MM.1S (cell line): Measurements from ENCODE around the gene NDOR1.

Source experiments
- DNase-seq: peaks from one replicate; pipeline ENCODE4 v3.0.0-alpha.2; 2015
- H2AFZ ChIP-seq: fragments of 300-600 bp; sonication (generic); 2 replicates; pipeline ENCODE4 v1.6.0; 2016; ENCODE audit warnings: antibody characterized with exemption, low read length
- H3F3A ChIP-seq: fragments of 300-600 bp; sonication (generic); 2 replicates; pipeline ENCODE4 v1.6.1; 2016; ENCODE audit warnings: mild to moderate bottlenecking, antibody characterized with exemption, low read length, moderate library complexity, mixed read lengths; ENCODE audit not compliant: insufficient read depth
- H3K27ac ChIP-seq: fragments of 300-600 bp; sonication (generic); 2 replicates; pipeline ENCODE4 v1.5.1; 2016; ENCODE audit warnings: mild to moderate bottlenecking, low read length
- H3K27me3 ChIP-seq: fragments of 300-600 bp; sonication (generic); replicated peaks from 2 replicates; pipeline ENCODE4 v1.6.0; 2016; ENCODE audit warnings: low read length; ENCODE audit not compliant: insufficient read depth
- H3K36me3 ChIP-seq: fragments of 300-600 bp; sonication (generic); replicated peaks from 2 replicates; pipeline ENCODE4 v1.6.1; 2016; ENCODE audit warnings: mild to moderate bottlenecking, low read length, mixed read lengths; ENCODE audit not compliant: insufficient read depth
- H3K4me1 ChIP-seq: fragments of 300-600 bp; sonication (generic); 2 replicates; pipeline ENCODE4 v1.6.1; 2016; ENCODE audit warnings: low read length, mixed read lengths
- H3K4me2 ChIP-seq: fragments of 300-600 bp; sonication (generic); 2 replicates; pipeline ENCODE4 v1.6.0; 2016; ENCODE audit warnings: low read depth, low read length
- H3K4me3 ChIP-seq: fragments of 300-600 bp; sonication (generic); 2 replicates; pipeline ENCODE4 v1.5.1; 2016; ENCODE audit warnings: low read length, mixed read lengths
- H3K79me2 ChIP-seq: fragments of 300-600 bp; sonication (generic); 2 replicates; pipeline ENCODE4 v1.6.1; 2016; ENCODE audit warnings: mixed run types, low read length, mixed read lengths
- H3K9ac ChIP-seq: fragments of 300-600 bp; sonication (generic); 2 replicates; pipeline ENCODE4 v1.6.1; 2016; ENCODE audit warnings: low read length, mixed read lengths
- H3K9me2 ChIP-seq: fragments of 300-600 bp; sonication (generic); replicated peaks from 2 replicates; pipeline ENCODE4 v1.6.1; 2016; ENCODE audit warnings: mild to moderate bottlenecking, low read length, mixed read lengths; ENCODE audit not compliant: insufficient read depth
- H3K9me3 ChIP-seq: fragments of 300-600 bp; sonication (generic); replicated peaks from 2 replicates; pipeline ENCODE4 v1.6.1; 2016; ENCODE audit warnings: mild to moderate bottlenecking, low read length, mixed read lengths; ENCODE audit not compliant: insufficient read depth
- H4K20me1 ChIP-seq: fragments of 300-600 bp; sonication (generic); 2 replicates; pipeline ENCODE4 v1.6.1; 2016; ENCODE audit warnings: mild to moderate bottlenecking, low read length, moderate library complexity, mixed read lengths; ENCODE audit not compliant: insufficient read depth
- EZH2 ChIP-seq: fragments of 300-600 bp; sonication (generic); optimal IDR thresholded peaks from 2 replicates; pipeline ENCODE3; 2017; ENCODE audit warnings: low read depth, mild to moderate bottlenecking, antibody characterized with exemption, low read length, mixed read lengths
- EZH2phosphoT487 ChIP-seq: fragments of 300-600 bp; sonication (generic); IDR thresholded peaks from 2 replicates; pipeline ENCODE4 v1.6.1; 2018; ENCODE audit warnings: antibody characterized with exemption, low read length
- TF ChIP-seq, protein P1 (sequence below): fragments of 300-600 bp; sonication (generic); IDR thresholded peaks from 2 replicates; pipeline ENCODE4 v1.5.1; 2016; ENCODE audit warnings: antibody characterized with exemption, low read length, mixed read lengths

The NDOR1 gene

DNA sequence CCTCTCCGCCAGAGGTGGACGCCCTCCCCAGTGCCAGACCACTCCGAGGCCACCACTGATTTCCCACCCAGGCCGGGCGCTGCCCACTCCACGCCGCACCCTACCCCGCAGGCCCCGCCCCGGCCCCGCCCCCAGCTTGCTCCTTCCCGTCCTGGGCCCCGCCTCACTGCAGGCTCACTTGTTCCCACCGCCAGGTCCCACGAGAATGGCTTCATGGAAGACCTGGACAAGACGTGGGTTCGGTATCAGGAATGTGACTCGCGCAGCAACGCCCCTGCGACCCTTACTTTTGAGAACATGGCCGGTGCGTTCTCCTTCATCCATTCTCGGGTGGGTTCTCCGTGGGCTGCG, 42.2 kb upstream of the NDOR1 start:
- H3K9me3 ChIP-seq: no peaks in the 10 kb centered on the region

GRCh38 chr9:137163805-137164204, 41.7 kb upstream of the NDOR1 start:
- Histone ChIP-seq H3K4me3 (no peak overlapping the region), H3K9ac (no peak overlapping the region), H3K9me2 (no peaks in the 10 kb centered on the region), H3F3A (no peaks in the 10 kb centered on the region), H3K4me2 (no peak overlapping the region), H4K20me1 (no peaks in the 10 kb centered on the region), H3K27me3 (peaks cover 74% of the 10 kb centered on the region), H3K4me1 (peaks cover 6% of the 10 kb centered on the region), H3K36me3 (no peaks in the 10 kb centered on the region), H3K9me3 (no peaks in the 10 kb centered on the region), H2AFZ (no peak overlapping the region), H3K27ac (no peak overlapping the region), H3K79me2 (no peaks in the 10 kb centered on the region)
- TF ChIP-seq, protein P1, sequence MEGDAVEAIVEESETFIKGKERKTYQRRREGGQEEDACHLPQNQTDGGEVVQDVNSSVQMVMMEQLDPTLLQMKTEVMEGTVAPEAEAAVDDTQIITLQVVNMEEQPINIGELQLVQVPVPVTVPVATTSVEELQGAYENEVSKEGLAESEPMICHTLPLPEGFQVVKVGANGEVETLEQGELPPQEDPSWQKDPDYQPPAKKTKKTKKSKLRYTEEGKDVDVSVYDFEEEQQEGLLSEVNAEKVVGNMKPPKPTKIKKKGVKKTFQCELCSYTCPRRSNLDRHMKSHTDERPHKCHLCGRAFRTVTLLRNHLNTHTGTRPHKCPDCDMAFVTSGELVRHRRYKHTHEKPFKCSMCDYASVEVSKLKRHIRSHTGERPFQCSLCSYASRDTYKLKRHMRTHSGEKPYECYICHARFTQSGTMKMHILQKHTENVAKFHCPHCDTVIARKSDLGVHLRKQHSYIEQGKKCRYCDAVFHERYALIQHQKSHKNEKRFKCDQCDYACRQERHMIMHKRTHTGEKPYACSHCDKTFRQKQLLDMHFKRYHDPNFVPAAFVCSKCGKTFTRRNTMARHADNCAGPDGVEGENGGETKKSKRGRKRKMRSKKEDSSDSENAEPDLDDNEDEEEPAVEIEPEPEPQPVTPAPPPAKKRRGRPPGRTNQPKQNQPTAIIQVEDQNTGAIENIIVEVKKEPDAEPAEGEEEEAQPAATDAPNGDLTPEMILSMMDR: no peak
- TF ChIP-seq EZH2: no peak
- no peak for TF ChIP-seq EZH2phosphoT487
- DNase-seq: no peak

More for the DNA sequence above, 42.2 kb upstream of the NDOR1 start:
- no peak overlapping the region for H2AFZ ChIP-seq
- no peaks in the 10 kb centered on the region for H3K36me3 ChIP-seq
- no peak overlapping the region for H3K4me2 ChIP-seq
- TF ChIP-seq EZH2phosphoT487 (no peak), EZH2 (no peak)
- TF ChIP-seq, protein P1: no peak
- H3K4me1 ChIP-seq: peaks cover 11% of the 10 kb centered on the region
- no peaks in the 10 kb centered on the region for H4K20me1 ChIP-seq
- no peaks in the 10 kb centered on the region for H3K9me2 ChIP-seq
- peaks cover 78% of the 10 kb centered on the region for H3K27me3 ChIP-seq
- no peak overlapping the region for H3K4me3 ChIP-seq
- no peaks in the 10 kb centered on the region for H3K79me2 ChIP-seq
- H3K27ac ChIP-seq: no peak overlapping the region
- H3F3A ChIP-seq: no peaks in the 10 kb centered on the region
- no peak for DNase-seq
- no peak overlapping the region for H3K9ac ChIP-seq

DNA sequence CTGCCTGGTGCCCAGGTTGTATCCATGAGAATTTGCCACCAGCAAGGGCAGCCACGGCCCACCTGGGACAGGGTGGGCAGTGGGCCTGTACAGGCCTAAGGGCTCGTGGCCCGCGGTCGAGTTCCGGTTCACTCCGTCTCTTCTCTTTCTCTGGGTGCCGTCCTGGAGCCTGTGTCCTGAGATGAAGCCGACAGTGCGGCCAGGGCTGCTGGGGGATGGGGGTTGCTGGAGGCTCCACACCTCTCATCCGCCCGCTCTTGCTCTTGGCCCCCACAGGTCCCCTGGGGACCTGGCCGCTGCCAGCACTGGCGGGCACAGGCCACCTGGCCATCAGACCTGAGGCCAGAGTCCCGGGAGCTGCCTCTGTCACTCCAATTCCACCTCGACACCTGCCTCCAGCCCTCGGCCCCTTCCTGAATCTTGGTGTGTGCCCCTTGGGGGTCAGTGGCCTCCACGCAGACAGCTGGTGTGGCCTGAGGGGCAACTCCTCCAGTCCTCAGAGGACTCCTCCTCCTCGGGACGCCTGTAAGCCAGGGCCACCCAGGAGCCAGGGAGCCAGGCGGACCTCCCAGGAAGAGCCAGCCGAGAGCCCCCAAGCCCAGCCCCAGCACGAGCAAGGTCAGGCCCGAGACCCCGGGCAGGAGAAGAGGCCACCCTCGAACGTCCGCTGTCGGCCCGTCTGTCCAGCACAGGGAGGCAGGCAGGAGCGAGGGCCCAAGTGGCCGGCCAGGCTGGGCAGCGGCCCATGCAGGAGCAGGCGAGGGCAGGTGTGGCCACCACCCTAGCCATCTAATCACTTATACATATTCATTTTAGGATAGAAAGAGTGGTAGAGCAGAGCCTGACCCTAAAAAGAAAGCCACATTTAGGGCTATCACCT, 40.9 kb upstream of the NDOR1 start:
- no peak overlapping the region for H3K27ac ChIP-seq

More for the DNA sequence above, 40.9 kb upstream of the NDOR1 start:
- H3K79me2 ChIP-seq: no peaks in the 10 kb centered on the region
- H3F3A ChIP-seq: no peaks in the 10 kb centered on the region
- no peak overlapping the region for H3K4me3 ChIP-seq
- TF ChIP-seq EZH2phosphoT487 (no peak), EZH2 (no peak)
- TF ChIP-seq, protein P1: no peak
- H3K27me3 ChIP-seq: peaks cover 72% of the 10 kb centered on the region
- H2AFZ ChIP-seq: no peak overlapping the region
- no peaks in the 10 kb centered on the region for H3K36me3 ChIP-seq
- DNase-seq: no peak
- H3K4me2 ChIP-seq: no peak overlapping the region
- no peak overlapping the region for H3K9ac ChIP-seq
- H3K9me3 ChIP-seq: no peaks in the 10 kb centered on the region
- H3K9me2 ChIP-seq: no peaks in the 10 kb centered on the region
- no peaks in the 10 kb centered on the region for H4K20me1 ChIP-seq
- no peaks in the 10 kb centered on the region; the same call in 1 of the 2 replicates for H3K4me1 ChIP-seq
